Pancreas (tissue), 10 donors: ENCODE measurements around the gene ARID5B. TPM values are rescaled to one million over a fixed set of nuclear protein-coding genes. Genes with fewer than 3 reads are reported as not detected.

ENCODE experiments used
- ATAC-seq, 4 donors: fragments of 200-7000 bp; cut with Tn5 transposase; one replicate each; pipeline versions ENCODE4 v1.8.0 to v1.9.1; 2020; ENCODE audit warnings: mild to moderate bottlenecking in 4 of 4, moderate library complexity in 4 of 4
- DNase-seq, 6 donors: peaks; one replicate each; pipeline ENCODE4 v3.0.0-alpha.2; 2020
- FAIRE-seq: peaks from 2 replicates; lab custom pipeline; 2012; peaks lifted over from hg19 to GRCh38; lab: Jason Lieb, UNC
- H3K27ac ChIP-seq, 4 donors: fragments of 200-600 bp; sonication (generic); 1 replicate in 3 of 4; 2 replicates in 1 of 4; pipeline versions ENCODE4 v1.5.0 to v1.8.0; 2020
- H3K27me3 ChIP-seq, 4 donors: fragments of 200-600 bp; one replicate each; pipeline ENCODE4 v1.8.0; 2021
- H3K36me3 ChIP-seq, 3 donors: fragments of 200-600 bp; sonication (generic) in 1 of 3; one replicate each; pipeline versions ENCODE4 v1.5.0 to v1.8.0; 2020 to 2021
- H3K4me1 ChIP-seq, 3 donors: fragments of 200-600 bp; one replicate each; pipeline ENCODE4 v1.8.0; 2021
- H3K4me3 ChIP-seq, 4 donors: fragments of 200-600 bp; sonication (generic) in 2 of 4; one replicate each; pipeline versions ENCODE4 v1.5.0 to v1.8.0; 2020 to 2021
- H3K9me3 ChIP-seq, 4 donors: fragments of 200-600 bp; one replicate each; pipeline ENCODE4 v1.8.0; 2021
- CTCF ChIP-seq, 4 donors: fragments of 200-600 bp; sonication (generic) in 3 of 4; IDR thresholded peaks; one replicate each; pipeline versions ENCODE4 v1.5.0 to v1.8.0; 2021; ENCODE audit warnings: antibody characterized with exemption in 4 of 4
- WGBS, 2 donors: extraction: QIAGEN DNeasy Blood & Tissue Kit; methylation state at CpG; one replicate each; pipeline ENCODE4 v1.1.7; 2013; 5-methylcytosine and 5-hydroxymethylcytosine counted together
- intact Hi-C, 3 donors: fragments of 100-400 bp; cut with DNase I; formaldehyde crosslinking; loops; one replicate each; pipeline versions ENCODE4 v1.11.1 to v1.14.2; 2022
- polyA plus RNA-seq, 2 donors: library from polyadenylated mRNA; stranded (reverse); fragments of 200-250 nt; gene quantifications; one replicate each; pipeline ENCODE4 v1.2.3, GENCODE V29; 2013
- total RNA-seq, 6 donors: library from RNA; stranded (reverse); fragmentation: NEBNext Ultra II Directional in 4 of 6; extraction: Animal tissue kit (Norgen Biotek cat#: 25700) in 4 of 6; gene quantifications; one replicate each; pipeline versions ENCODE4 v1.2.1 to v1.2.4, GENCODE V29; 2021 to 2023
- donor health status: healthy with polysubstance abuse.
- donor health status: DM: no; HTN: no; CAD: no; lungs with moderate emphysema.
- donor health status: DM: no; HTN: no; CAD: no.
- donor health status: control.
- donor health status: control.
- donor health status: Bipolar disorder and iron deficiency.
- donor health status: DM: yes; HTN: yes; CAD: no.
- donor health status: DM: no; HTN: no; CAD: no.
- donor health status: DM: no; HTN: no; CAD: no.
- donor health status: DM: yes; HTN: yes; CAD: no.

ARID5B gene
- total and polyA plus RNA-seq, 8 donors, result 2.6 to 13.0 (median 5.0) TPM

GRCh38 chr10:62052276-62052675, 150.8 kb downstream of the ARID5B start:
- FAIRE-seq (no peak), ATAC-seq (no peak), DNase-seq (no peak)
- Histone ChIP-seq H3K4me1 (peaks cover 0 to 7% (median 6%) of the 10 kb centered on the region in 3 donors), H3K9me3 (no peaks in the 10 kb centered on the region), H3K27ac (no peak overlapping the region), H3K4me3 (no peak overlapping the region), H3K27me3 (no peaks in the 10 kb centered on the region), H3K36me3 (peaks cover 0 to 6% (median 0%) of the 10 kb centered on the region in 3 donors)
- intact Hi-C loops, result no loop called here
- TF ChIP-seq CTCF (IDR thresholded peaks at IDR 0.05), result no peak
- WGBS, 2 donors, result 92 to 94% methylated on average over 4 of the region's 4 CpGs

- Histone ChIP-seq H3K4me3 (no peak overlapping the region), H3K4me1 (peaks cover under 1 to 14% (median 5%) of the 10 kb centered on the region in 3 donors), H3K9me3 (no peaks in the 10 kb centered on the region), H3K27ac (no peak overlapping the region), H3K36me3 (peaks cover 0 to 6% (median 0%) of the 10 kb centered on the region in 3 donors), H3K27me3 (no peaks in the 10 kb centered on the region)
- ATAC-seq (no peak), FAIRE-seq (no peak), DNase-seq (no peak)
- intact Hi-C loops, result no loop called here
- no peak for TF ChIP-seq CTCF (IDR thresholded peaks at IDR 0.05)
- 36 to 44% methylated on average over 2 of the region's 2 CpGs for WGBS, 2 donors
Observed at GRCh38 chr10:62053860-62054259, 152.4 kb downstream of the ARID5B start.

- Histone ChIP-seq H3K4me3 (no peak overlapping the region), H3K27ac (peak overlapping the region in 1 of 4 donors; percentile 27), H3K9me3 (no peaks in the 10 kb centered on the region), H3K4me1 (peaks cover 6 to 19% (median 9%) of the 10 kb centered on the region in 3 donors), H3K27me3 (no peaks in the 10 kb centered on the region), H3K36me3 (peaks cover 0 to 6% (median 0%) of the 10 kb centered on the region in 3 donors)
- DNase-seq (no peak), FAIRE-seq (no peak), ATAC-seq (no peak)
- intact Hi-C loops, result no loop called here
- TF ChIP-seq CTCF (IDR thresholded peaks at IDR 0.05), result no peak
Observed at GRCh38 chr10:62054408-62054807, 152.9 kb downstream of the ARID5B start.

- H3K4me3 ChIP-seq, result no peak overlapping the region
- no peaks in the 10 kb centered on the region for H3K27me3 ChIP-seq
- 74 to 78% methylated on average over 1 of the region's 1 CpG for WGBS, 2 donors
- H3K36me3 ChIP-seq, result peaks cover 0 to 6% (median 0%) of the 10 kb centered on the region in 3 donors
- H3K4me1 ChIP-seq, result peaks cover 10 to 23% (median 13%) of the 10 kb centered on the region in 3 donors
- intact Hi-C loops, result no loop called here
- ATAC-seq, result no peak
- no peak for DNase-seq
- no peak for FAIRE-seq
- H3K27ac ChIP-seq, result peak overlapping the region in 1 of 4 donors; percentile 27
- no peaks in the 10 kb centered on the region for H3K9me3 ChIP-seq
- no peak for TF ChIP-seq CTCF (IDR thresholded peaks at IDR 0.05)
Observed at GRCh38 chr10:62054830-62055229, 153.3 kb downstream of the ARID5B start.

- no peaks in the 10 kb centered on the region for H3K27me3 ChIP-seq
- no peak for TF ChIP-seq CTCF (IDR thresholded peaks at IDR 0.05)
- DNase-seq (no peak), ATAC-seq (no peak), FAIRE-seq (no peak)
- no peak overlapping the region for H3K4me3 ChIP-seq
- intact Hi-C loops, result no loop called here
- no peaks in the 10 kb centered on the region for H3K9me3 ChIP-seq
- H3K4me1 ChIP-seq, result peaks cover 10 to 25% (median 15%) of the 10 kb centered on the region in 3 donors
- 92 to 94% methylated on average over 2 of the region's 2 CpGs for WGBS, 2 donors
- H3K27ac ChIP-seq, result peak overlapping the region in 1 of 4 donors; percentile 28
- peaks cover 0 to 6% (median 0%) of the 10 kb centered on the region in 3 donors for H3K36me3 ChIP-seq
Observed at GRCh38 chr10:62056219-62056618, 154.7 kb downstream of the ARID5B start.
